Measurements from ENCODE around the gene C4B. TPM values are rescaled to one million over a fixed set of nuclear protein-coding genes. Genes with fewer than 3 reads are reported as not detected.

Gene C4B
- total RNA-seq, 4 donors from 2014 or later = 11.0 to 80.0 (median 20.3) TPM

DNA sequence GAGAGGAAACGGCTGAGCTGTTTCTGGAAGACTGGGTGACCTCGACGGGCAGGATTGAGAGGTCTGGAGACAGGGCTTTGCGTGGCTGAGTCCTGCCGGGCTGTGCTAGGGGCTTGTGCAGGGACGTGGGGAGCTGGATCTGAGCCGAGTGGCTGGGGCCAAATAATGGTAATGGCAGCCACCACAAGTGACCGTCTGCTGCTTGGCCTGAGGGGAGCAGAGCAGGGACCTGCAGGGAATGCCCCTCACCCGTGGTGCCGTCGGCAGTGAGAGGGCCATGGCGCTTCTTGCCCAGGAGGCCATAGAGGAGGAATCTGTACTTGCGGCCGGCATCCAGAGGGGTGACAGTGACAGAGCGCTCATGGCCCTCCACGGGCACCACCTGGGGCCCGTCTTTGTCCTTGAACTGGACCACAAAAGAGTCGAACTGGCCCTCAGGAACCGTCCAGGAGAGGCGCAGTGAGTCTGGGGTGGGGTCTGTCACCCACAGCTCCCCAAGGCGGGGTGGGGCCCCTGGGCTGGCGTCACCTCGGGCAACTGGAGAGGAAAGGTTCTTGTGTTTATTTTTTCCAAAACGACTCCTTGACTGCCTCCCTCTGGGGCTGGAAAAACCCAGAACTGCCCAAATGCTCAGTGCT lies 55.4 kb downstream of the C4B start:
- TF ChIP-seq POLR2A (IDR thresholded peaks at IDR 0.05) = no peak
- H3K36me3 ChIP-seq = peaks cover 0 to 10% (median 0%) of the 10 kb centered on the region in 3 donors
- no peaks in the 10 kb centered on the region for H3K4me1 ChIP-seq
- no peak for DNase-seq
- no peak overlapping the region for H3K4me3 ChIP-seq
- H3K9me3 ChIP-seq = no peaks in the 10 kb centered on the region
- H3K27ac ChIP-seq = peak overlapping the region in 3 of 4 donors; percentile 30 to 45 (median 32)
- H3K27me3 ChIP-seq = no peaks in the 10 kb centered on the region

DNA sequence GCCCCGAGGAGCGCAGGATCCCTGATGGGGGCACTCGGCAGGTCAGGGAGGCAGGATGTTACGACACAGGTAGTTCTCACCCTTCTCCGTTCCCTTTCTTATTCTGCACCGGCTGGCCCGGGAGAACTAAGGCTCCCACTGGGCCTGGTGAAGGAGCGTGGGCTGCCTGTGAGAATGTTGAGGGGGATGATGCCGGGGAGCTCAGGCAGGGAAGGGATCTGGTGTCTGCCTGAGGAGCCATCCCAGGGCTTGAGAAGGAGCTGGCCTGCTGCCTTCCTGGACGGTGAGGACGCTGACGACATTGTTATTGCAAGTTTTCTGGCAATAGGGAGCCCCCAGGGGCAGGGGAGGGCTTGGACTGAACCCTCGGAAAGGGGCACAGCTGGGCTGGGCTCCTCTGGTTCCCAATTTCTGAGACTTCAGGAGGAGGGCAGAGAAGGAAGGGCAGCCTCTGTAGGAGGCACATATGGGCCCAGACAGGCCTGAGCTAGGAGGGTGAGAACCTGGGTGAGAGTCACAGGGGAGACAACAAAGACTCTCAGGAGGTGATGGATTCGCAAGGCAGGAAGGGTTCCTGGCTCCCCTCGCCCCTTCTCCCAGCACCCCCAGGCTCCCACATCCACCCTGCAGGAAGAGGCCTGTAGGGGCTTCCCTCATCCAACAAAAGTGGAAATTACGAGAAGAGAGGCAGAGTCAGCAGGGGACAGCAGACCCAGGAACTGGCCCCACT lies 56.4 kb downstream of the C4B start:
- no peaks in the 10 kb centered on the region for H3K9me3 ChIP-seq
- H3K4me1 ChIP-seq = no peaks in the 10 kb centered on the region
- peak overlapping the region; percentile 10 to 45 (median 31) for H3K27ac ChIP-seq
- peaks cover 0 to 10% (median 0%) of the 10 kb centered on the region in 3 donors for H3K36me3 ChIP-seq
- TF ChIP-seq POLR2A (IDR thresholded peaks at IDR 0.05) = no peak
- TF ChIP-seq, protein P1, sequence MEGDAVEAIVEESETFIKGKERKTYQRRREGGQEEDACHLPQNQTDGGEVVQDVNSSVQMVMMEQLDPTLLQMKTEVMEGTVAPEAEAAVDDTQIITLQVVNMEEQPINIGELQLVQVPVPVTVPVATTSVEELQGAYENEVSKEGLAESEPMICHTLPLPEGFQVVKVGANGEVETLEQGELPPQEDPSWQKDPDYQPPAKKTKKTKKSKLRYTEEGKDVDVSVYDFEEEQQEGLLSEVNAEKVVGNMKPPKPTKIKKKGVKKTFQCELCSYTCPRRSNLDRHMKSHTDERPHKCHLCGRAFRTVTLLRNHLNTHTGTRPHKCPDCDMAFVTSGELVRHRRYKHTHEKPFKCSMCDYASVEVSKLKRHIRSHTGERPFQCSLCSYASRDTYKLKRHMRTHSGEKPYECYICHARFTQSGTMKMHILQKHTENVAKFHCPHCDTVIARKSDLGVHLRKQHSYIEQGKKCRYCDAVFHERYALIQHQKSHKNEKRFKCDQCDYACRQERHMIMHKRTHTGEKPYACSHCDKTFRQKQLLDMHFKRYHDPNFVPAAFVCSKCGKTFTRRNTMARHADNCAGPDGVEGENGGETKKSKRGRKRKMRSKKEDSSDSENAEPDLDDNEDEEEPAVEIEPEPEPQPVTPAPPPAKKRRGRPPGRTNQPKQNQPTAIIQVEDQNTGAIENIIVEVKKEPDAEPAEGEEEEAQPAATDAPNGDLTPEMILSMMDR (IDR thresholded peaks at IDR 0.05) = no peak
- DNase-seq = no peak
- no peaks in the 10 kb centered on the region for H3K27me3 ChIP-seq
- no peak overlapping the region for H3K4me3 ChIP-seq

DNA sequence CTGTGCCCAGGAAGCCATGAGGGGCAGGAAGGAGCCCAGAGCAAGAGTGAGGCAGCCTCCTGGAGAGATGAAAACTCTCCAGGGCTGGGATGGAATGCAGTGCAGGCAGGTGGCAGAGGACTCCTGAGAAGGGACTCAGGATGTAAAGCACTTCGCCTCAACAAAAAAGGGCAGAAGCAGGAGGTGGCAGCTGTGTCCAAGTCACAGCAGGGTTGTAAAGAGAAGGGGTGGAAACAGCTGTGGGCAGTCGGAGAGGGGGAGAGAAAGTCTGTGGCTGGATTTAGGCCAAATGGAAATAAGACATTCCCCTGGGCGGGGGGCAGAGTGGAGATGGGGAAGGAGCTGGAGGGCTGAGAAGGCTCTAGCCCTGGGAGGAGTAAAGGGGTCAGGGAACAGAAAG lies 58.5 kb downstream of the C4B start:
- TF ChIP-seq, protein P1 (IDR thresholded peaks at IDR 0.05) = no peak
- no peak for TF ChIP-seq POLR2A (IDR thresholded peaks at IDR 0.05)
- Histone ChIP-seq H3K9me3 (no peaks in the 10 kb centered on the region), H3K27me3 (no peaks in the 10 kb centered on the region), H3K36me3 (peaks cover 0 to 10% (median 0%) of the 10 kb centered on the region in 3 donors), H3K4me1 (no peaks in the 10 kb centered on the region), H3K27ac (no peak overlapping the region), H3K4me3 (no peak overlapping the region)
- DNase-seq = no peak

DNA sequence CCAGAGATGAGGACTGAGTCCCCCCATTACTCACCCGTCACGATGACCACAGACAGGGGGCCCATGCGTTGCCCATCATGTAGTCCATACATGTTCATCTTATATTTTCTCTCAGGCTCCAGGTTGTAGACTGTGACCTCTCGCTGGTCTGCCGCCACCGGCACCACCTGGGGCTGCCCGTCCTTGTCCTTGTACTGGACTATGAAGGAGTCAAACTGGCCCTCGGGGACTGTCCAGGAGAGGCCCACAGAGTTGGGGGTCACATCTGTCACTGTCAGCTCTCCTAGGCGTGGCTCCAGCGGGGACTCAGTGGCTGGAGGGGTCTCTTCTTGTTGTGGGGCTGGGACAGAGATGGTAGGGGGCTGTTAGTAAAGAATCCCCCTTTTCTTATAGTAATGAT lies 59.0 kb downstream of the C4B start:
- H3K9me3 ChIP-seq = no peaks in the 10 kb centered on the region
- no peak overlapping the region for H3K27ac ChIP-seq
- peaks cover 0 to 7% (median 0%) of the 10 kb centered on the region in 3 donors for H3K36me3 ChIP-seq
- no peaks in the 10 kb centered on the region for H3K4me1 ChIP-seq
- DNase-seq = no peak
- H3K4me3 ChIP-seq = no peak overlapping the region
- H3K27me3 ChIP-seq = no peaks in the 10 kb centered on the region
- no peak for TF ChIP-seq POLR2A (IDR thresholded peaks at IDR 0.05)
- TF ChIP-seq, protein P1 (IDR thresholded peaks at IDR 0.05) = no peak

DNA sequence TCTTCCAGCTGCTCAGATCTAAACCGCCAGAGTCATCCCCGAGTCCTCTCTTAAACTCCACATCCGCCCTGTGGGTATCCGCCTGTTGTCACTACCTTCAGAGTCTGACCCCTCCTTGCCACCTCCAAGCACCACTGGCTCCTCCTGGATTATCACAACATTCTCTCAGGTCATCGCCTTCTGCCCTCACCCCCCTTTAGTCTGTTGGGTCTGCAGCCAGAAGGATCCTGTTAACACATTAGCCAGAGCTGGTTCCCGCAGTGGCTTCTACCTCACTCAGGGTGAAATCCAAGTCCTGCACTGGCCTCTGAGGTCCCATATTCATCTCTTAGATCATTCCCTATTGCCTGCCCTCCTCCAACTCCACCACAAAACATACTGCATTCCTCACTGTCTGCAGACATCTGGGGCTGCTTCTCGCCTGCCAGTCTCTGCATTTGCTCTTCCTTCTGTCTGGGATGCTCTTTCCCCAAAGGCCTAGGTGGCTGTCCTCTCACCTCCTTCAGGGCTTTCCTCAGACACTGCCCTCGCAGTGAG lies 60.5 kb downstream of the C4B start:
- H3K4me1 ChIP-seq = no peaks in the 10 kb centered on the region
- no peak overlapping the region for H3K4me3 ChIP-seq
- H3K9me3 ChIP-seq = no peaks in the 10 kb centered on the region
- DNase-seq = no peak
- no peak for TF ChIP-seq POLR2A (IDR thresholded peaks at IDR 0.05)
- TF ChIP-seq, protein P1 (IDR thresholded peaks at IDR 0.05) = no peak
- H3K36me3 ChIP-seq = peaks cover 0 to 3% (median 0%) of the 10 kb centered on the region in 3 donors
- no peaks in the 10 kb centered on the region for H3K27me3 ChIP-seq
- no peak overlapping the region for H3K27ac ChIP-seq

DNA sequence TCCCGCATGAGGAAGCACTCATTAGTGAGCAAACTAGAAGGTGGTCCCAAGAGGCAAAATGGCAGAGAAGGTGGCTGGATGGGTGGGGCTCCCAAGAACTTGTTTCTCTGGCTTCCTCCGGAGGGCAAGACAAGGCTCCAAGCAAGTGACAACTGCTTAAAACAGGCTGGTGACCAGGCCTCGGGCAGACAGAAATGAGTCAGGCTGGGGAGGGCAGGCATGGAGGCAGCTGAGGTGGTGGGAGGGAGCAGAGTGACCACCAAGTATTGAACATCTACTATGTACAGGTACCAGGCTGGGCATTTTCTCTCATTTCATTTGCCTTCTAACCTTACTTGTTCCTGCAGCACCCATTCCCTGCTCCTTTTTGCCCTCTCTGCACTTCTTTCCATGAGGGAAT lies 61.2 kb downstream of the C4B start:
- H3K4me3 ChIP-seq = no peak overlapping the region
- no peaks in the 10 kb centered on the region for H3K4me1 ChIP-seq
- no peaks in the 10 kb centered on the region for H3K27me3 ChIP-seq
- H3K9me3 ChIP-seq = no peaks in the 10 kb centered on the region
- no peak for TF ChIP-seq POLR2A (IDR thresholded peaks at IDR 0.05)
- TF ChIP-seq, protein P1 (IDR thresholded peaks at IDR 0.05) = no peak
- H3K27ac ChIP-seq = no peak overlapping the region
- H3K36me3 ChIP-seq = peaks cover 0 to 3% (median 0%) of the 10 kb centered on the region in 3 donors
- no peak for DNase-seq
